Thyroid gland (tissue), 4 donors: ENCODE results near the gene TMEM158.

Source experiments
- CTCF ChIP-seq, 6 experiments: fragments of 200-600 bp in 3 of 6; fragments of 450-650 bp in 3 of 6; sonication (generic) in 3 of 6; IDR thresholded peaks; one replicate each; pipeline ENCODE4 v1.5.1; 2016 to 2019; ENCODE audit warnings: antibody characterized with exemption in 6 of 6, mild to moderate bottlenecking in 2 of 6, inconsistent platforms in 1 of 6, moderate library complexity in 1 of 6
- POLR2A ChIP-seq, 2 donors: fragments of 450-650 bp; IDR thresholded peaks; one replicate each; pipeline ENCODE4 v1.6.1; 2017; ENCODE audit warnings: antibody characterized with exemption in 2 of 2, mild to moderate bottlenecking in 2 of 2, moderate library complexity in 1 of 2

DNA sequence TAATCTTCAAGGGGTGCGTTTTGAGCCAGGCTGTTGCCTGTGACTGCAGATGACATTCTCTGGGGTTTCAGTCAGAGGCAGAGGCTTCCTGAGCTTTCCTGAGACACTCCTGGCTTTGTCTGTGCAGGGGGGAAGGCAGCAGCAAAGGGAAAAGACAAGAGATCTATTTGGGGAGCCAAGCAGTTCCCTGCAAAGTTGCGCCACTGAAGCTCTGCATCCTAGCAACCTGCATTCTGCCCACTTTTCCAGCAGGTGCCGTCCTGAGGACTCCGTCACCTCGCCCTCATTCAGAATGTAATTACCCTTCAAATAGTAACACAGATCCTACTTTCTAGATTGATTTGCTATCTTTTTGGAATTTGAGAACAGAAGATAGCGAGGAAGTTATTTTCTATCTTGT lies 1.9 kb upstream of the TMEM158 start:
- no peak for TF ChIP-seq CTCF (IDR thresholded peaks at IDR 0.05)
- TF ChIP-seq POLR2A (IDR thresholded peaks at IDR 0.05) = no peak
